Neural cell (in vitro differentiated cells): ENCODE results near the gene LRRC38.

Experiments
- CTCF ChIP-seq: fragments of 450-650 bp; IDR thresholded peaks from 2 replicates; pipeline ENCODE4 v1.5.1; 2014; ENCODE audit warnings: antibody characterized with exemption, mild to moderate bottlenecking, moderate library complexity; ENCODE audit not compliant: poor library complexity, severe bottlenecking
- EP300 ChIP-seq: fragments of 450-650 bp; conservative IDR thresholded peaks from 2 replicates; pipeline ENCODE4 v1.6.1; 2014; ENCODE audit warnings: antibody characterized with exemption, mild to moderate bottlenecking, moderate library complexity; ENCODE audit not compliant: poor library complexity, severe bottlenecking
- EZH2 ChIP-seq: fragments of 200-600, 300-800 bp; shearing (Covaris generic), sonication (generic); IDR thresholded peaks from 2 replicates; pipeline ENCODE4 v1.6.1; 2014; ENCODE audit warnings: antibody characterized with exemption, low read length, borderline replicate concordance, mild to moderate bottlenecking; ENCODE audit not compliant: insufficient read depth, poor library complexity, severe bottlenecking
- POLR2AphosphoS5 ChIP-seq: IDR thresholded peaks from 2 replicates; pipeline ENCODE4 v1.6.1; 2012
- REST ChIP-seq: IDR thresholded peaks from 2 replicates; pipeline ENCODE4 v1.6.1; 2012; ENCODE audit warnings: borderline replicate concordance

GRCh38 chr1:13461977-13462376 is 51.8 kb downstream of the LRRC38 start:
- TF ChIP-seq CTCF (no peak), POLR2AphosphoS5 (no peak), EP300 (no peak), EZH2 (no peak), REST (no peak)
